Osteoblast (primary cell): ENCODE data around the gene CNTN5. TPM values are rescaled to one million over a fixed set of nuclear protein-coding genes. Genes with fewer than 3 reads are reported as not detected.

Experiments
- DNase-seq: peaks from one replicate; pipeline ENCODE4 v3.0.0; 2011; ENCODE audit warnings: low spot score, mixed read lengths; ENCODE audit not compliant: insufficient read length; ENCODE audit errors: missing footprints
- H2AFZ ChIP-seq: 2 replicates; pipeline ENCODE4 v1.6.0; 2011; ENCODE audit warnings: mild to moderate bottlenecking, low read length
- H3K27ac ChIP-seq: 2 replicates; pipeline ENCODE4 v1.5.1; 2011; ENCODE audit warnings: mild to moderate bottlenecking, low read depth, low read length, moderate library complexity
- H3K27me3 ChIP-seq: 2 replicates; pipeline ENCODE4 v1.6.0; 2012; ENCODE audit warnings: mild to moderate bottlenecking, control low read depth, inconsistent platforms, low read length, moderate library complexity; ENCODE audit not compliant: insufficient read depth
- H3K36me3 ChIP-seq: 2 replicates; pipeline ENCODE4 v1.5.1; 2011; ENCODE audit warnings: mild to moderate bottlenecking, low read length, control low read depth, moderate library complexity; ENCODE audit not compliant: insufficient read depth
- H3K4me1 ChIP-seq: 2 replicates; pipeline ENCODE4 v1.5.1; 2011; ENCODE audit warnings: mild to moderate bottlenecking, low read length, control low read depth, moderate library complexity; ENCODE audit not compliant: insufficient read depth
- H3K4me2 ChIP-seq: 2 replicates; pipeline ENCODE4 v1.6.0; 2011; ENCODE audit warnings: mild to moderate bottlenecking, low read length; ENCODE audit not compliant: insufficient read depth
- H3K4me3 ChIP-seq: fragments of 200-600 bp; sonication (generic); 3 replicates; pipeline ENCODE4 v1.5.1; 2012; ENCODE audit warnings: mild to moderate bottlenecking, low read length, inconsistent platforms; ENCODE audit not compliant: insufficient read depth
- H3K79me2 ChIP-seq: 2 replicates; pipeline ENCODE4 v1.6.0; 2012; ENCODE audit warnings: mild to moderate bottlenecking, low read length, control low read depth, inconsistent platforms; ENCODE audit not compliant: insufficient read depth
- H3K9me3 ChIP-seq: 2 replicates; pipeline ENCODE4 v1.5.1; 2011; ENCODE audit warnings: low read depth, low read length, control low read depth
- H4K20me1 ChIP-seq: 2 replicates; pipeline ENCODE4 v1.6.0; 2012; ENCODE audit warnings: mild to moderate bottlenecking, low read length, control low read depth; ENCODE audit not compliant: insufficient read depth
- total RNA-seq: library from RNA; depleted of rRNA; stranded (reverse); fragments of >200 nt; gene quantifications from 2 replicates; pipeline ENCODE4 v1.2.3, GENCODE V29; 2012
- TF ChIP-seq, protein P1 (sequence below): IDR thresholded peaks from 2 replicates; pipeline ENCODE4 v1.5.1; 2011; ENCODE audit warnings: mild to moderate bottlenecking, low read depth, low read length, moderate library complexity; ENCODE audit errors: extremely low read depth

The CNTN5 gene
- total RNA-seq, 1 donor, result not detected

DNA sequence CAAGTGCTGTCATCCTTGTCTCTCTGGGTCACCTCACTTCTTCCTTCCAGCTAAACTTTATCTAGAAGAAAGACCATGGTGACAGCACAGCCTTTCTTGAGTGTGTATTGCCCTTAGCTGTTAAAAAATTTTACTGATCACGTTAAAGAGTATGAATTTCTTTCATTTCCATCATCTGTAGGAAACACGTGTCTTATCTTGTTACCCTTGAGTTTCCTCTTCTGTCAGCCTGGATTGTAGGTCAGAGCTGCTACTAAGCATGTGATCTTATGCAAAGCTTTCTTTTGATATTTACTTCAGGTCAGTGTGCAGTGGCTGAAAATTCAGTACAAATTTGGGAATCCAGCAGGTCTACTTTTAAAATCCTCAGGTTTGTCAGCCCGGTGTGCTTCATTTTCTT is 1154.1 kb downstream of the CNTN5 start:
- no peaks in the 10 kb centered on the region for H4K20me1 ChIP-seq
- no peaks in the 10 kb centered on the region for H3K9me3 ChIP-seq
- H3K27me3 ChIP-seq, result no peaks in the 10 kb centered on the region
- no peaks in the 10 kb centered on the region for H3K79me2 ChIP-seq
- H2AFZ ChIP-seq, result no peak overlapping the region
- no peak for DNase-seq
- no peaks in the 10 kb centered on the region for H3K36me3 ChIP-seq
- H3K4me1 ChIP-seq, result no peaks in the 10 kb centered on the region
- no peak overlapping the region for H3K27ac ChIP-seq
- H3K4me3 ChIP-seq, result no peak overlapping the region
- TF ChIP-seq, protein P1, sequence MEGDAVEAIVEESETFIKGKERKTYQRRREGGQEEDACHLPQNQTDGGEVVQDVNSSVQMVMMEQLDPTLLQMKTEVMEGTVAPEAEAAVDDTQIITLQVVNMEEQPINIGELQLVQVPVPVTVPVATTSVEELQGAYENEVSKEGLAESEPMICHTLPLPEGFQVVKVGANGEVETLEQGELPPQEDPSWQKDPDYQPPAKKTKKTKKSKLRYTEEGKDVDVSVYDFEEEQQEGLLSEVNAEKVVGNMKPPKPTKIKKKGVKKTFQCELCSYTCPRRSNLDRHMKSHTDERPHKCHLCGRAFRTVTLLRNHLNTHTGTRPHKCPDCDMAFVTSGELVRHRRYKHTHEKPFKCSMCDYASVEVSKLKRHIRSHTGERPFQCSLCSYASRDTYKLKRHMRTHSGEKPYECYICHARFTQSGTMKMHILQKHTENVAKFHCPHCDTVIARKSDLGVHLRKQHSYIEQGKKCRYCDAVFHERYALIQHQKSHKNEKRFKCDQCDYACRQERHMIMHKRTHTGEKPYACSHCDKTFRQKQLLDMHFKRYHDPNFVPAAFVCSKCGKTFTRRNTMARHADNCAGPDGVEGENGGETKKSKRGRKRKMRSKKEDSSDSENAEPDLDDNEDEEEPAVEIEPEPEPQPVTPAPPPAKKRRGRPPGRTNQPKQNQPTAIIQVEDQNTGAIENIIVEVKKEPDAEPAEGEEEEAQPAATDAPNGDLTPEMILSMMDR, result no peak
- no peak overlapping the region for H3K4me2 ChIP-seq

GRCh38 chr11:100176456-100176855 is 1155.7 kb downstream of the CNTN5 start:
- Histone ChIP-seq H3K27me3 (no peaks in the 10 kb centered on the region), H3K9me3 (no peaks in the 10 kb centered on the region), H3K4me3 (no peak overlapping the region), H2AFZ (no peak overlapping the region), H3K36me3 (no peaks in the 10 kb centered on the region), H3K27ac (no peak overlapping the region), H4K20me1 (no peaks in the 10 kb centered on the region), H3K79me2 (no peaks in the 10 kb centered on the region), H3K4me1 (no peaks in the 10 kb centered on the region), H3K4me2 (no peak overlapping the region)
- TF ChIP-seq, protein P1, result no peak
- DNase-seq, result no peak

- no peak overlapping the region for H3K27ac ChIP-seq
- TF ChIP-seq, protein P1, result no peak
- H3K27me3 ChIP-seq, result no peaks in the 10 kb centered on the region
- no peak overlapping the region for H3K4me3 ChIP-seq
- no peaks in the 10 kb centered on the region for H4K20me1 ChIP-seq
- H3K36me3 ChIP-seq, result no peaks in the 10 kb centered on the region
- H3K9me3 ChIP-seq, result no peaks in the 10 kb centered on the region
- no peaks in the 10 kb centered on the region for H3K4me1 ChIP-seq
- H3K4me2 ChIP-seq, result no peak overlapping the region
- H3K79me2 ChIP-seq, result no peaks in the 10 kb centered on the region
- H2AFZ ChIP-seq, result no peak overlapping the region
- no peak for DNase-seq
These were observed 1156.9 kb downstream of the CNTN5 start for GRCh38 chr11:100177651-100178050.

GRCh38 chr11:100182350-100182749 is 1161.6 kb downstream of the CNTN5 start:
- H3K27ac ChIP-seq, result no peak overlapping the region
- H4K20me1 ChIP-seq, result no peaks in the 10 kb centered on the region
- DNase-seq, result no peak
- H3K4me3 ChIP-seq, result no peak overlapping the region
- TF ChIP-seq, protein P1, result no peak
- H3K4me2 ChIP-seq, result no peak overlapping the region
- no peaks in the 10 kb centered on the region for H3K9me3 ChIP-seq
- no peak overlapping the region for H2AFZ ChIP-seq
- H3K4me1 ChIP-seq, result no peaks in the 10 kb centered on the region
- H3K27me3 ChIP-seq, result no peaks in the 10 kb centered on the region
- H3K36me3 ChIP-seq, result no peaks in the 10 kb centered on the region
- H3K79me2 ChIP-seq, result no peaks in the 10 kb centered on the region
